Activated T-helper 17 cell treated with anti-CD3 and anti-CD28 coated beads, Interleukin-2, amount 50 U/mL, for 72 hours (primary cell): Measurements from ENCODE around the gene ELMO1. TPM values are rescaled to one million over a fixed set of nuclear protein-coding genes. Genes with fewer than 3 reads are reported as not detected.

Source experiments
- ATAC-seq: fragments of 150-1000 bp; cut with Tn5 transposase; replicated peaks from 2 replicates; pipeline ENCODE4 v1.10.0; 2021; ENCODE audit warnings: mild to moderate bottlenecking, moderate library complexity
- H3K27ac Mint-ChIP-seq: one replicate; pipeline ENCODE4 v1.8.0; 2022; ENCODE audit warnings: mixed read lengths
- H3K27me3 Mint-ChIP-seq: one replicate; pipeline ENCODE4 v1.8.0; 2022; ENCODE audit warnings: mixed read lengths
- H3K36me3 Mint-ChIP-seq: one replicate; pipeline ENCODE4 v1.8.0; 2022; ENCODE audit warnings: low read depth, mild to moderate bottlenecking, mixed read lengths
- H3K4me1 Mint-ChIP-seq: one replicate; pipeline ENCODE4 v1.8.0; 2022; ENCODE audit warnings: mixed read lengths
- H3K4me3 Mint-ChIP-seq: one replicate; pipeline ENCODE4 v1.8.0; 2022; ENCODE audit warnings: mild to moderate bottlenecking, mixed read lengths
- H3K9me3 Mint-ChIP-seq: one replicate; pipeline ENCODE4 v1.8.0; 2022; ENCODE audit warnings: mixed read lengths
- total RNA-seq, 2 donors: library from RNA; stranded (reverse); gene quantifications; one replicate each; pipeline ENCODE4 v1.2.3, GENCODE V29; 2022

Gene ELMO1
- total RNA-seq, 2 donors from 2014 or later = 77.4 to 106 TPM

- ATAC-seq = no peak
- H3K9me3 Mint-ChIP-seq = no peaks in the 10 kb centered on the region
- H3K4me3 Mint-ChIP-seq = no peak overlapping the region
- H3K27ac Mint-ChIP-seq = no peak overlapping the region
- H3K36me3 Mint-ChIP-seq = peaks cover 63% of the 10 kb centered on the region
- no peaks in the 10 kb centered on the region for H3K27me3 Mint-ChIP-seq
- peaks cover 9% of the 10 kb centered on the region for H3K4me1 Mint-ChIP-seq
Measured at GRCh38 chr7:37198041-37198905, 250.4 kb downstream of the ELMO1 start.

- H3K4me3 Mint-ChIP-seq = no peak overlapping the region
- peaks cover 57% of the 10 kb centered on the region for H3K36me3 Mint-ChIP-seq
- no peaks in the 10 kb centered on the region for H3K9me3 Mint-ChIP-seq
- H3K27ac Mint-ChIP-seq = no peak overlapping the region
- no peaks in the 10 kb centered on the region for H3K27me3 Mint-ChIP-seq
- ATAC-seq = no peak
- H3K4me1 Mint-ChIP-seq = peaks cover 9% of the 10 kb centered on the region
Measured at GRCh38 chr7:37197108-37197507, 251.6 kb downstream of the ELMO1 start.

DNA sequence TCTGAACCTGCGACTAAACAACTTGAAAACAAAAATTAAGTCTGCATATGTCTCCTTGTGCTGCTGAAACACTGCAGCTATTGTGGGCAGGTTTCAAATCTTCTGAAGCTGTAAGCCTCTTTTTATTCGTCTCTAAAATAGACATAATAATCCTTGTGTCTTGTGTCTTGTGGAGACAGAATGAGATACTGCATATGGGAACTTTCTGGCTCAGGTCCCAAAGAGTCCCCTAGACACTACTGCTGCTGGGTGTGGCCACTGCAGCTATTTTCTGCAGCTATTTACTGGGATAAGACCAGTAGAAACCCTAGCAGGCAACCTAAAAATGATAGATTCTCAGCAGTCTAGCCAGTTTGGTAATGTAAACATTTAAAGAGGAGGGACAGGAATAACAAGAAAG, 252.0 kb downstream of the ELMO1 start:
- Mint-ChIP-seq H3K9me3 (no peaks in the 10 kb centered on the region), H3K36me3 (peaks cover 61% of the 10 kb centered on the region), H3K27ac (no peak overlapping the region), H3K4me3 (no peak overlapping the region), H3K4me1 (peaks cover 9% of the 10 kb centered on the region), H3K27me3 (no peaks in the 10 kb centered on the region)
- ATAC-seq = no peak

DNA sequence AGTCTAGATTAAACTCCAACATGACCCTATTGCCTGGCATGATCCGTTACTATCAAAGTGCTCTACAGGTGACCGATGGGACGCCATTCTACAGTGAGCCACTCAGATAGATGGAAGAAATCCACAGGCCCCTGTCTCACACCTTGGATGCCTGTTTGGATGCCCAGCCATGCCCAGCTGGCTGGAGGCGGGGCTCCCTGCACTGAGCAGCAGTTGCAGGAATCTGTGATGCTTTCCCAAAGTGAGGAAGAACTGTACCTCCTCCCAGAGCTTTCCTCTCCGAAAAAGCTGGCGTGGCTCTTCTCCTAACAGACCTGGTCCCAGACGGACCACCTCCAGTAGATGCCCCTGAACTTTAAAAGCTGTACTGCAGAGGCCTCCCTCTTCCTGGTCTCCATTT, 253.3 kb downstream of the ELMO1 start:
- no peaks in the 10 kb centered on the region for H3K9me3 Mint-ChIP-seq
- H3K4me3 Mint-ChIP-seq = no peak overlapping the region
- H3K36me3 Mint-ChIP-seq = peaks cover 63% of the 10 kb centered on the region
- peaks cover 9% of the 10 kb centered on the region for H3K4me1 Mint-ChIP-seq
- no peak for ATAC-seq
- no peaks in the 10 kb centered on the region for H3K27me3 Mint-ChIP-seq
- peak overlapping the region; percentile 50 for H3K27ac Mint-ChIP-seq

- H3K36me3 Mint-ChIP-seq = peaks cover 65% of the 10 kb centered on the region
- H3K27ac Mint-ChIP-seq = no peak overlapping the region
- ATAC-seq = no peak
- H3K4me1 Mint-ChIP-seq = peaks cover 9% of the 10 kb centered on the region
- no peaks in the 10 kb centered on the region for H3K27me3 Mint-ChIP-seq
- no peaks in the 10 kb centered on the region for H3K9me3 Mint-ChIP-seq
- no peak overlapping the region for H3K4me3 Mint-ChIP-seq
Measured at GRCh38 chr7:37194943-37195342, 253.7 kb downstream of the ELMO1 start.

- no peaks in the 10 kb centered on the region for H3K27me3 Mint-ChIP-seq
- ATAC-seq = no peak
- H3K36me3 Mint-ChIP-seq = peaks cover 72% of the 10 kb centered on the region
- H3K4me1 Mint-ChIP-seq = peaks cover 9% of the 10 kb centered on the region
- H3K4me3 Mint-ChIP-seq = no peak overlapping the region
- H3K9me3 Mint-ChIP-seq = no peaks in the 10 kb centered on the region
- H3K27ac Mint-ChIP-seq = peak overlapping the region; percentile 31
Measured at GRCh38 chr7:37193775-37194135, 254.9 kb downstream of the ELMO1 start.

GRCh38 chr7:37193087-37193774, 255.4 kb downstream of the ELMO1 start:
- no peak for ATAC-seq
- Mint-ChIP-seq H3K27me3 (no peaks in the 10 kb centered on the region), H3K9me3 (no peaks in the 10 kb centered on the region), H3K36me3 (peaks cover 69% of the 10 kb centered on the region), H3K4me3 (no peak overlapping the region), H3K27ac (no peak overlapping the region), H3K4me1 (peaks cover 9% of the 10 kb centered on the region)

DNA sequence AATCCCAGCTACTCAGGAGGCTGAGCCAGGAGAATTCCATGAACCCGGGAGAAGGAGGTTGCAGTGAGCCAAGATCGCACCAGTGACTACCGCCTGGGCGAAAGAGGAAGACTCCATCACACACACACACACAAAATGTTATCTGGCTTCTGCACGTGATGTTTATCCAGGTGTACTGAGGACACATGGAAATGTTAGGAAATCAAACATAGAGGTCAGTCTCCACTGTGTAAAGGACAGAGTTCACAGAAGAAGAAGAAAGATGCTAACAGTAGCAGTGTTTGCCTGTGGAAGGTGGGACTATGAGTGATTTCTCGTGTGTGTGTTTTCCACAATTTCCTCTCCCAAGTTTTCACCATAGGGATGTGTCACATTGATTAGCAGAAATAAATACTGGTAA, 256.9 kb downstream of the ELMO1 start:
- no peaks in the 10 kb centered on the region for H3K9me3 Mint-ChIP-seq
- peaks cover 13% of the 10 kb centered on the region for H3K4me1 Mint-ChIP-seq
- ATAC-seq = no peak
- H3K4me3 Mint-ChIP-seq = no peak overlapping the region
- H3K27me3 Mint-ChIP-seq = no peaks in the 10 kb centered on the region
- H3K27ac Mint-ChIP-seq = no peak overlapping the region
- peaks cover 66% of the 10 kb centered on the region for H3K36me3 Mint-ChIP-seq

- ATAC-seq = no peak
- H3K9me3 Mint-ChIP-seq = no peaks in the 10 kb centered on the region
Measured at GRCh38 chr7:37187179-37187578, 261.5 kb downstream of the ELMO1 start.

DNA sequence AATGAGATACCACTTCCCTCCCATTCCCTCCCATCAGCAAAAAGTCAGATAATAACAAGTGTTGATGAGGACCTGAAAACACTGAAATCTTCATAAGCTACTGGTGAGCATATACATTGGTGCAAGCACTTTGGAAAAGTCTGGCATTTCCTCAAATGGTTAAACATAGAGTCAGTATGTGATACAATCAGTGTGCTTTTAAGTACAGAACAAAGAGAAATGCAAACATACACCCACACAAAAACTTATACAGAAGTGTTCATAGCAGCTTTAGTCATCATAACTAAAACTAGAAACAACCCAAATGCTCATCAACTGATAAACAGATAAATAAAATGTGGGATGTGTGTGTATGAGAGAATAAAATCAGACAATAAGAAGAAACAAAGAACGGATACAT, 261.9 kb downstream of the ELMO1 start:
- Mint-ChIP-seq H3K4me3 (no peak overlapping the region), H3K27ac (peak overlapping the region; percentile 78), H3K36me3 (peaks cover 47% of the 10 kb centered on the region), H3K27me3 (no peaks in the 10 kb centered on the region), H3K4me1 (peaks cover 10% of the 10 kb centered on the region), H3K9me3 (no peaks in the 10 kb centered on the region)
- ATAC-seq = peak; percentile 60

More at GRCh38 chr7:37187179-37187578, 261.5 kb downstream of the ELMO1 start:
- peaks cover 51% of the 10 kb centered on the region for H3K36me3 Mint-ChIP-seq
- H3K27me3 Mint-ChIP-seq = no peaks in the 10 kb centered on the region
- H3K4me1 Mint-ChIP-seq = peaks cover 10% of the 10 kb centered on the region
- no peak overlapping the region for H3K4me3 Mint-ChIP-seq
- H3K27ac Mint-ChIP-seq = peak overlapping the region; percentile 78

DNA sequence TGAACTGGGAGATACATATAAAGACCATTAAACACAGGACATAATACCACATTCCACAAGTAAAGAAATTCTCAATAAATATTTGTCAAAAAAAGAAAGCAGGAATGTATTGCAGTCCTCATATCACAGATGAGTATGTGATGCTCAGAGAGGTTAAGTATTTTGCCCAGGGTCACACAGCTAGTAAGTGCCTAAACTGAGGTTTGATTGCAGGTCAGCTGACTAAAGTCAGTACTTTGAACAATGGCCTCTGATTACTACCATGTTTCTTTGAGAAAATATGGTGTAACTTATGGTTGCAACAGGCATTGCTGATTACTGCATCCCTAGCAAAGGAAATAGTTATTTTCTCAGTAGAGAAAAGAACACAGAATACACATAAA, 267.1 kb downstream of the ELMO1 start:
- ATAC-seq = no peak

DNA sequence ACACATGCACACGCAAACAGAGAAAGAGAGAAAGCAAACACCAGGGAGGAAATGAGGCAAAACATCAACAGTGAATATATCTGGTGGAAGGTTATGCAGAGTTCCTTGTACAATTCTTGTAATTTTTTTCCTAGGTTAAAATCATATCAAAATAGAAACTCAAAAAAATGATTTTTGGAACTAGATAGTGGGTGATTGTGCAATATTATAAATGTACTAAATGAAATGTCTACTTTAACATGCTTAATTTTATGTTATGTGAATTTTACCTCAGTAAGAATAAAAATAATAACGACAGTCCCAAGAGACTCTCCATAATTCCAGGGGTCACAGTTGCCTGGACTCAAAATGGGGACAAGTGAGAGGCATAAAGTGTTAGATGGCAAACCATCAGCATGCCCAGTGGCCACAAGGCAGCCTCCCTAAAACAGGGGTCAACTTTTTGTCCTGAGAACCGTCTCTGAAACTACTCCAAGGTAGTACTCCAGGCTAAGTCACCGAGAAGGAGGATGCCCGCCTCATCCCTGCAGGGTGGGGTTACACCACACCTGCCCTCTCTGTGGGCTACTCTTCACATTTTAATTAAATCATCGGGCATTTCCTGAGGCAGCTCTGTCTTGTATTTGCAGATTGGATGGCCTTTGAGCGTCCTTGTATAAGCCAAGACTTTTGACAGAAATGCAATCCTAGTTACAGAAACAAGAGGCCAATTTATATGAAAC, 267.7 kb downstream of the ELMO1 start:
- Mint-ChIP-seq H3K4me1 (no peaks in the 10 kb centered on the region), H3K27me3 (no peaks in the 10 kb centered on the region), H3K9me3 (no peaks in the 10 kb centered on the region), H3K36me3 (peaks cover 41% of the 10 kb centered on the region), H3K27ac (no peak overlapping the region), H3K4me3 (no peak overlapping the region)
- ATAC-seq = no peak

More for the DNA sequence above, 267.1 kb downstream of the ELMO1 start:
- Mint-ChIP-seq H3K4me1 (peaks cover 2% of the 10 kb centered on the region), H3K36me3 (peaks cover 41% of the 10 kb centered on the region), H3K27ac (no peak overlapping the region), H3K4me3 (no peak overlapping the region), H3K9me3 (no peaks in the 10 kb centered on the region), H3K27me3 (no peaks in the 10 kb centered on the region)

- no peak overlapping the region for H3K27ac Mint-ChIP-seq
- peaks cover 80% of the 10 kb centered on the region for H3K36me3 Mint-ChIP-seq
- H3K27me3 Mint-ChIP-seq = no peaks in the 10 kb centered on the region
- peaks cover 11% of the 10 kb centered on the region for H3K4me1 Mint-ChIP-seq
- no peak for ATAC-seq
- no peaks in the 10 kb centered on the region for H3K9me3 Mint-ChIP-seq
- H3K4me3 Mint-ChIP-seq = no peak overlapping the region
Measured at GRCh38 chr7:37176079-37176478, 272.6 kb downstream of the ELMO1 start.

- no peak for ATAC-seq
- H3K27ac Mint-ChIP-seq = peak overlapping the region; percentile 3
- H3K4me1 Mint-ChIP-seq = peaks cover 11% of the 10 kb centered on the region
- H3K9me3 Mint-ChIP-seq = no peaks in the 10 kb centered on the region
- no peak overlapping the region for H3K4me3 Mint-ChIP-seq
- no peaks in the 10 kb centered on the region for H3K27me3 Mint-ChIP-seq
- peaks cover 81% of the 10 kb centered on the region for H3K36me3 Mint-ChIP-seq
Measured at GRCh38 chr7:37174460-37174859, 274.2 kb downstream of the ELMO1 start.
